ENCODE data around the gene UROC1. TPM values are rescaled to one million over a fixed set of nuclear protein-coding genes. Genes with fewer than 3 reads are reported as not detected.

Gene UROC1
- total and polyA plus RNA-seq, 2 donors from 2014 or later, result not detected

DNA sequence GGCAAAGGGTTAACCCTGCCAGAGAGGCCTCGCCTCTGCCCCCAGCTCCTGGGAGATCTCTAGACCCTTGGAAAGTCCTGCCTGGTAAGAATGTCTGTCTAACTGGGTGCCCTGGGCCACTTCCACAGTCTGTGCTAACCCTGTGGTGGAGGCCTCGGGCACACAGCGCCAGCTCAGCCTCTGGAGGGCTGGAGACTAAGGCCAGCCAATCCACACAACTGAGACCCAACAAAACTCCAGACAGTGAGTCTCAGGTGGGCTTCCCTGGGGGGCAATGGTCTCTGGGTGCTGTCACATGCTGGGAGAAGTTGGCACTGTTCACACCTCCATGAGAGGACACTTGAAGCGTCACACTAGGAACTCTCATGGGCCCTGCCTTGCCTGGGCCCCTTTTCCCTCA, 61.4 kb downstream of the UROC1 start:
- Histone ChIP-seq H3K9ac (ENCODE audit: low read length in 3 of 3) (no peak overlapping the region), H3K9me3 (ENCODE audit: control insufficient read depth in 2 of 3, insufficient read depth in 1 of 3, low read length in 3 of 3) (no peaks in the 10 kb centered on the region), H3K36me3 (ENCODE audit: control insufficient read depth in 2 of 3, insufficient read depth in 3 of 3, low read length in 3 of 3) (peaks cover 10 to 48% (median 32%) of the 10 kb centered on the region in 3 donors), H3K27ac (ENCODE audit: low read depth in 2 of 2, low read length in 2 of 2) (no peak overlapping the region), H3K27me3 (ENCODE audit: control insufficient read depth, insufficient read depth, low read length) (no peaks in the 10 kb centered on the region), H3K4me3 (ENCODE audit: low read length in 3 of 3) (no peak overlapping the region), H3K4me1 (ENCODE audit: control insufficient read depth in 2 of 3, insufficient read depth in 2 of 3, low read depth in 1 of 3, low read length in 3 of 3) (no peaks in the 10 kb centered on the region)
- intact Hi-C loops (cut with DNase I), result no loop called here
- DNase-seq (peak in 2 of 5 donors; percentile 15 to 21), FAIRE-seq (no peak)
- TF ChIP-seq, protein P1, sequence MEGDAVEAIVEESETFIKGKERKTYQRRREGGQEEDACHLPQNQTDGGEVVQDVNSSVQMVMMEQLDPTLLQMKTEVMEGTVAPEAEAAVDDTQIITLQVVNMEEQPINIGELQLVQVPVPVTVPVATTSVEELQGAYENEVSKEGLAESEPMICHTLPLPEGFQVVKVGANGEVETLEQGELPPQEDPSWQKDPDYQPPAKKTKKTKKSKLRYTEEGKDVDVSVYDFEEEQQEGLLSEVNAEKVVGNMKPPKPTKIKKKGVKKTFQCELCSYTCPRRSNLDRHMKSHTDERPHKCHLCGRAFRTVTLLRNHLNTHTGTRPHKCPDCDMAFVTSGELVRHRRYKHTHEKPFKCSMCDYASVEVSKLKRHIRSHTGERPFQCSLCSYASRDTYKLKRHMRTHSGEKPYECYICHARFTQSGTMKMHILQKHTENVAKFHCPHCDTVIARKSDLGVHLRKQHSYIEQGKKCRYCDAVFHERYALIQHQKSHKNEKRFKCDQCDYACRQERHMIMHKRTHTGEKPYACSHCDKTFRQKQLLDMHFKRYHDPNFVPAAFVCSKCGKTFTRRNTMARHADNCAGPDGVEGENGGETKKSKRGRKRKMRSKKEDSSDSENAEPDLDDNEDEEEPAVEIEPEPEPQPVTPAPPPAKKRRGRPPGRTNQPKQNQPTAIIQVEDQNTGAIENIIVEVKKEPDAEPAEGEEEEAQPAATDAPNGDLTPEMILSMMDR (IDR thresholded peaks at IDR 0.05; ENCODE audit: borderline replicate concordance, extremely low read depth, insufficient read depth), result no peak

DNA sequence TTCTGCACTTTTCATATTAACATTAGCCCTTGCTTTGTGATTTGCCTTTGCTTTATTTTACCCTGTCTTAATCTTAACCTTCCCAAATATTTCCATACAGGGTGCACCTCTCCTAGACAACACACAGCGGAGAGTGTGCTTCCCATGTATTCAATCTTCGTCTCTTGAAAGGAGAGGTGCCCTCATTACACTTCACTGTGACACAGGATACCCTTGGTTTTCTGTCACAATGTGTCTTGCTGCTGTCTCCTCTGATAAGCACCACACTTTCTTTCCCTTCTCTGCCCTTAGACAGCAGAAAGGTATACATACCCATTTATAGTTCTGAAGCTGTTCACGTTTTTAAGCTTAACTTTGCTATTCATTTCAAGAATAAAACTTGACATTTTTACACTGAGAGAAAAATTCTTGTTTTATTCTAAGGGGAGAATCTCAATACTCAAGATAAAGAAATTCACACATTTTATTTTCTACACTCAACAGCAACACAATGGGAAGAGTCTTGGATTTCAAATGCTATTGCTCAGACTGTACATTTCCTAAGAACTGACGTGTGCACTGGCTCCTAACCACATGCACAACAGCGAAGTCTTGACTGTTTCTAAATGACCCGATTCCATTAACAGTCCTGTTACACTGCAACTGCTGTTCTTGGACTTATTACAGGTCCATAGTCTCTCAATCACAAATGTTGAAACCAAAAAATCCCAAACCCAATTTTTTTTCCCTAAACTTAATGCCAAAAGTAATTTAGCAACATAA, 63.0 kb downstream of the UROC1 start:
- no peaks in the 10 kb centered on the region for H3K27me3 ChIP-seq (ENCODE audit: control insufficient read depth, insufficient read depth, low read length)
- TF ChIP-seq, protein P1 (IDR thresholded peaks at IDR 0.05; ENCODE audit: borderline replicate concordance, extremely low read depth, insufficient read depth), result no peak
- FAIRE-seq, result no peak
- no peak for DNase-seq
- no peak overlapping the region for H3K27ac ChIP-seq (ENCODE audit: low read depth in 2 of 2, low read length in 2 of 2)
- no peak overlapping the region for H3K9ac ChIP-seq (ENCODE audit: low read length in 3 of 3)
- H3K4me3 ChIP-seq (ENCODE audit: low read length in 3 of 3), result no peak overlapping the region
- intact Hi-C loops (cut with DNase I), result no loop called here
- H3K4me1 ChIP-seq (ENCODE audit: control insufficient read depth in 2 of 3, insufficient read depth in 2 of 3, low read depth in 1 of 3, low read length in 3 of 3), result peaks cover 0 to 3% (median 0%) of the 10 kb centered on the region in 3 donors
- peaks cover 3 to 41% (median 24%) of the 10 kb centered on the region in 3 donors for H3K36me3 ChIP-seq (ENCODE audit: control insufficient read depth in 2 of 3, insufficient read depth in 3 of 3, low read length in 3 of 3)
- no peaks in the 10 kb centered on the region for H3K9me3 ChIP-seq (ENCODE audit: control insufficient read depth in 2 of 3, insufficient read depth in 1 of 3, low read length in 3 of 3)

DNA sequence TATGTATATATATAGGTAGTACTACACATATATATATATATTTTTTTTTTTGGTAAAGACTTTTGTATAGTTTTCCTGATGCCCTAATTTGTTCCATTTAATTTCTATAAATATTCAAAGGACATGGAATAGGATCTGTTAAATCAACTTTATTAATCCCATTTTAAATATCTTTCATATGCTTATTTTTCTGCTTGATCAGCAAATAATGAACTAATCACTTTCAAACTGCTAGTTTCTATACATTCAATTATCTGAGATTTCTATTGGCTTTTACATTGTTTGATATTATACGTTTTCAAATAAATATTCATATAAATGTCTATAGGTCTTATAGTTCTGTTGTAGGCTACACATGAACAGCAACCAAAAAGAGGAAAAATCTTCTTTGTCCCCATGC, 63.5 kb downstream of the UROC1 start:
- TF ChIP-seq, protein P1 (IDR thresholded peaks at IDR 0.05; ENCODE audit: borderline replicate concordance, extremely low read depth, insufficient read depth), result no peak
- Histone ChIP-seq H3K27me3 (ENCODE audit: control insufficient read depth, insufficient read depth, low read length) (no peaks in the 10 kb centered on the region), H3K4me1 (ENCODE audit: control insufficient read depth in 2 of 3, insufficient read depth in 2 of 3, low read depth in 1 of 3, low read length in 3 of 3) (peaks cover 0 to 5% (median 0%) of the 10 kb centered on the region in 3 donors), H3K9ac (ENCODE audit: low read length in 3 of 3) (no peak overlapping the region), H3K9me3 (ENCODE audit: control insufficient read depth in 2 of 3, insufficient read depth in 1 of 3, low read length in 3 of 3) (no peaks in the 10 kb centered on the region), H3K4me3 (ENCODE audit: low read length in 3 of 3) (no peak overlapping the region), H3K36me3 (ENCODE audit: control insufficient read depth in 2 of 3, insufficient read depth in 3 of 3, low read length in 3 of 3) (peaks cover 1 to 37% (median 22%) of the 10 kb centered on the region in 3 donors), H3K27ac (ENCODE audit: low read depth in 2 of 2, low read length in 2 of 2) (no peak overlapping the region)
- no peak for FAIRE-seq
- DNase-seq, result no peak
- intact Hi-C loops (cut with DNase I), result no loop called here
